HG02642 (cell line): ENCODE results near the gene LGALS9.
A peak's percentile ranks its signal among the peaks of the same experiment; 100 is the strongest.
"Not testable (repeated sequence)": the region's sequence is repeated elsewhere in the genome, so short reads cannot be mapped to it uniquely, and the experiment has no call there.

Source experiments
- ATAC-seq: cut with Tn5 transposase; IDR thresholded peaks from one replicate; pipeline ENCODE4 v1.9.1; 2021; ENCODE audit warnings: mild to moderate bottlenecking; ENCODE audit not compliant: unreplicated experiment, poor library complexity

The LGALS9 gene

DNA sequence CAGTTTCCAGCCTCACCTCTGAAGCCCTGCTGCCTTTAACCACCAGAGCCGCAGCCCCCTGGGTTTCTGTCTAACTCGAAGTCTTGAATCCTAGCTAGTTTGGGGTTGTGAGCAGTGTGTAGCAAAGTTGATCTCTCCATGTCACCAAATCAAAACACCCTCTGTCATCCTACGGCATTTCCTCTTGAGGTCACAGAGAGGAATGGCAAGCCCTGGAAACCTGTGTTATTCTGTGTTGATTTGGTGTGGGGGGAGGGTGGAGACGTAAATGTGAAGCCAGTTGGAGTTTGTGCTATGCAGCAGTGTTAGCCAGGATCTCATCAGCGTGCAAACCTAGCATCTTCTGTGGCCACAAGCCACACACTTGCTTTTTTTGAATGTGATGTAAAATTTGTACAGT is 5.1 kb upstream of the LGALS9 start:
- ATAC-seq = no peak

DNA sequence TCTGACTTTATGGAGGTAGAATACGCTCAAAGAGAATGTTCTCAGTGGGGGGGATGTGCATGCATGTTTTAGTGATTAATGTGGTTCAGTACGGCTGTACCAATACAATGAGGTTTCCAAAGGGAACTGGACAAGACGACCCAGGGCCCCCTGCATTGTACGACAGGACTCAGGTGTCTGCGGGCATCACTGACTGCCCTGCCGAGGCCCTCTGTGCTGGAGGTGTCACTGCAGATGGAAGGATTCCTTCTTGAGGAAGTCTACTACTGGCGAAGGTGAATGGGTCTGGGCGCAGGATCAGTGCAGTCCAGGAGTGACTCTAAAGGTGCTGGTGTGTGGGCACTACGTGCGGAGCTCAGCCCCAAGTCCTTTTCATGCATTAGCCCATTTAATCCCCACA is 3.5 kb upstream of the LGALS9 start:
- no peak for ATAC-seq

DNA sequence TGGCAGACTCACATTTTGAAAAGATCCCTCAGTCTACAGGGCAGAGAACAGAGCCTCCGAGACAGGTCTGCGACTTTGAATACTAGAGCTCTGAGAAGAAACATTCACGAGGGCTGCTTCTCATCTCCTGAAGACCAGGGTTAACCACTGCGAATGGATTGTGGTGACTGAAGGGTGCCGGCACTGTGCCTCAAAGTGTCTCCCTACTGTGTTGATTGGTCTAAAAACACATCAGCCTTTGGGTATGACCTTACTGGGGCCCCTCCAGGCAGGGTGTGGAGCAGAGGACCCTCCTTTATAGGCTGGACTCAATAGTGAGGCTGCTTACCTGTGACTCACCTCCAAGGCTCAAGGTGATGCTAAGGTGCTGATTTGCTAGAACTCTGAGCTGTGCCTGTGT is 2.6 kb upstream of the LGALS9 start:
- ATAC-seq = no peak

DNA sequence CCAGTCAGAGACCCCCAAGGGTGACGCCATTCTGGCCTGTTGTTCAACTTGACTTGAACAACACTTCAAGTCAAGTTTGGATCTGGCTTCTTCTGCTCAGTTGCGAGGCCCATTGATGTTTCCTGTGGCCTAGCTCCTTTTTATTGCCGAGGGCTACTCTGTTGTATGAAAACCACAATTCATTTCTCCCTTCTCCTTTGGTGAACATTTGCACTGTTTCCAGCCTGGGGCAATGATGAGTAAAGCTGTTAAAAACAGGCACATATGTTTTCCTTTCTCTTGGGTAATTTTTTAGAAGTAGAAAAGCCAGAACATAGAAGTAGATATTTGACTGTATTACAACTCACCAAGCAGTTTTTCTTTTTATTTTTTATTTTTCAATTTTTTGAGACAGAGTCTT is 1.7 kb upstream of the LGALS9 start:
- ATAC-seq = not testable (repeated sequence)

DNA sequence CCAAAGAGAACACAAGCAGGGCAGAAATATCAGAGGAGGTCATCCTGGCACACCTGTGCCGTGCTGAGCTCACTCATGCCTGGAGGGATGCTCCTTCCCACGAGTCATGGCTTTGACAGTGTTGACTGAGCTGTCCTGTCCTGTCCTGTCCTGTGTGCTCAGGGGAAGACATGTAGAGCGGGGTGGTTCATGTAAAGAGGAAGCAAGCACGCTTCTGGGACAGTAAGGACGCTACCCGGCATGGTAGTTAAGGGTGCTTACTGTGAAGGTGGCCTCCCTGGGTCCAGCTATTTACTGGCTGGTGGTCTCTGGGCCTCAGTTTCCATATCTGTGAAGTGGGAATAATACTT is 398 bp downstream of the LGALS9 start:
- peak; percentile 49 for ATAC-seq

DNA sequence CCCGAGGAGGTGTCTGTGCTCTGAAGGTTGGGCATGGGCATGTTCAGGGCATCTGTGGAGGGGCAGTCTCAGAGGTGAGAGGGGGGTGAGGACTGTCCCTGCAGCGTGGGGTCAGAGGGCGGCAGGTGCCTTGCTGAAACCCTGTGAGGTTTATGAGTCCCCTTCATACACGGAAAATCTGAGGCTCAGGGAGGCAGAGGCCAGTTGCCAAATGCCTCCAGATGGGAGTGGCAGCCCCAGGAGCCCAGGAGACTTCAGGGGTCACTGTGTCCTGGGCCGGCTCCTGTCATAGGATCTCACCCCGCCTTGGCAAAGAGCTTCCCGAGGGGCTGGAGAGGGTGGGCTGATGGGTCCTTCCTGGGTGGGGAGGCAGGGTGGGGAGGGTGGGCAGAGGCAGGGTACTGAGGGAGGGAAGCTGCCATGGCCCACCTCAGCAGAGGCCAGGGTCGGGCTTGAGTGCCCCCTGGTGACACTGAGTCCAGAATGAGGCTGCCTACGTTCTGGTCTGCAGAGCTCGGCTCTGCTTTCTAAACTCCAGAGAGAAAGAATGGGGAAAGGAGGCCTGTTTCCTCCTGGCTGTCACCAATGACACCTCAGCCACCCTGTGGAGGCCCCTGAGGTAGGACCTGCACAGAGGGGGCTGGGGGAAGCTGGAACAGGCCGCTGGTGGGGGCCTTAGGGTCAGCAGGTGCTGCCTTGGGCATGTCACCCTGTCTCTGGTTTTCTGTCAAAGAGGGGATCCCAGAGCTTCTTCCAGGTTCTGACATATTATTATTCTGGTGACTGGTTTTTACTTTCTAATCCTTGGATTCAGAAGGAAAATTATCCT is 1.1 kb downstream of the LGALS9 start:
- no peak for ATAC-seq

DNA sequence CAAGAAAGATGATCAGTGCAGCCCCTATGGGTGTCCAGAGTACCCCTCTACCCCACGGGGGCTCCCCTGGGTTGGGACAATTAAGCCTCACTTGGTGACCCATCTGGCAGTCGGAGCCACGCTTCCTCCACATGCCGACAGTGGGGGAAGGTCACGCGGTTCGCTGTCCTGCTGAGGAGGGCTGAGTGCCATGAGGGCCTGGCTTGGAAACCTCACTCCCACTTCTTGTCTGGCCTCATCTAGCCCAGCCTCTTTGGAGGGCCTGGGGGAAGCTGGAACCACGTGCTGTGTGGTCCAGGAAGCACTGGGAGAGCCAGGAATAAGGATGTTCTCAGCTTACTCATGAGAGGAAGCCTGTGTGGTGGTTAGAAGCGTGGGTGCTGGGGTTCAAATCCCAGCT is 1.8 kb downstream of the LGALS9 start:
- ATAC-seq = not testable (repeated sequence)

DNA sequence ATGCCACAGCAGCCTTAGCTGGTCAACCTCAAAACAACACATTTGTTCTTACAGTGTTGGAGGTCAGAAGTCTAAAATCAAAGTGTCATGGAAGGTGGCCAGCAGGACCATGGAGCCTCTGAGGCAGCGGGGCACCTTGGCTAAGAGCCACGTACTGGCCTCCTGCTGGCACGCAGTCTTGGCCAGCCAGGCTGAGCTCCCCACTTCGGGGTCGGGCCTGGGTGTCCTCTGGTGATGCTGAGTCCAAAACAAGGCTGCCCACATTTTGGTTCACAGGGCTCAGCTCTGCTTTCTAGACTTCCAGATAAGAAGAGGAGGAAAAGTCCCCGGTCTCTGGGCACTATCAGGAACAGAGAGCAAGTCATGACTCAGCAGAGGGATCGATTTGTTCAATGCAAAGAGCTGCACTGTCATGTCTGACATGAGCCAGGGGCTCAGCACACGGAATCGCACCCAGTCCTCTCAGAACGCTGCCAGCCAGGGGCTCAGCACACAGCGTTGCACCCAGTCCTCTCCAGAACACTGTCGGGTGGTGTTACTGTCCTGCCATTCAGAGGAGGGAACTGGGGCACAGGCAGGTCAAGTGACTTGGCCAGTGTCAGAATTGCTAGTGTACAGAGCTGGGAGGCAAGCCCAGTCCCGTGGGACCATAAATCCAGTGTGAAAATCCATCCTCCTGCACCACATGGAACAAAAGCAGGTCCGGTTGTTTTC is 2.5 kb downstream of the LGALS9 start:
- ATAC-seq = no peak

DNA sequence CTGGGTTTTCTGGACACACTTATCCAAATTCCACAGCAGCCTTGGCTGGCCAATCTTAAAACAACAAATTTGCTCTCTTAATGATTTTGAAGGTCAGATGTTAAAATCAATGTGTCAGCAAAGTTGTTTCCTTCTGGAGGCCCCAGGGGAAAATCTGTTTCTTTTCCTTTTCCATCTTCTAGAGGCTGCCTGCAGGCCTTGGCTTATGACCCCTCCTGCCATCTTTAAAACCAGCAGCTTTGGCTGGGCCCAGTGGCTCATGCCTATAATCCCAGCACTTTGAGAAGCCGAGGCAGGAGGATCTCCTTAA is 3.0 kb downstream of the LGALS9 start:
- ATAC-seq = no peak

DNA sequence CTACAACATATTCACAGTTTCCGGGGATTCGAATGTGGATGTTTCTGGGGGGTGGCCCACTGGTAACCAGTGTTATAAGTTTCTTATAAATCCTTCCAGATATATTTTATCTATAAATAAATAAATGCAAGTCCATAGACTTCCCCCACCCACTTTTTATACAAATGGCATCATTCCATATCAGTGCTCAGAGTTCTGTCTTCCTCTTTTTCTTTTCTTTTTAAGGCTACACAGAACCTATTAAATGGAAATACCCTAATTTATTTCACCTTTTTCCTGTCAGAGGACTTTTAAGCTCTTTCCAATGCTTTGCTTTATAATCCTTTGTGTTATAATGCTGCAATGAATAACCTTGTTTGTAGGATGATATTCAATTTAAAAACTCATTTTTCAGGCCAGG is 3.8 kb downstream of the LGALS9 start:
- no peak for ATAC-seq

DNA sequence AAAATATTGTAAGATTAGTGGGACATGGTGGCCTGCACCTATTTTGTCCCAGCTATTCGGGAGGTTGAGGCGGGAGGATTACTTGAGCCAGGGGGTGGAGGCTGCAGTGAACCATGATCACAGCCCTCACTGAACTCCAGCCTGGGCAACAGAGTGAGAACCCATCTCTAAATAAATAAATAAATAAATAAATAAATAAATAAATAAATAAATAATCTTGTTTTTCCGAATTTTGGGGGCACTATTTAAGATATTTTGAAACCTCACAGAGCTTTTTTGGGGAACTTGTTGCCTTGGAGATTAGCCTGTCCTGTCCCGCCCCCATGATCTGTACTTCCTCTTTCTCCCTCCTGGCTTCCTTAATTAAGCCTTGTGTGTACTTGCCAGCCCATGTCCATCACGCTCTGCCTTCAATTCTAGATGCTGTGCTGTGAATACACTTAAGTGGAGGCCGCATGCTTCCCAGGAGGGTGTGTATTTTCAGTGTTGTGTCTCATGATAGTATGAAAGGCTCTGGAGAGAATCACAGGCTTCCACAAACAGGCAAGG is 4.4 kb downstream of the LGALS9 start:
- no peak for ATAC-seq

DNA sequence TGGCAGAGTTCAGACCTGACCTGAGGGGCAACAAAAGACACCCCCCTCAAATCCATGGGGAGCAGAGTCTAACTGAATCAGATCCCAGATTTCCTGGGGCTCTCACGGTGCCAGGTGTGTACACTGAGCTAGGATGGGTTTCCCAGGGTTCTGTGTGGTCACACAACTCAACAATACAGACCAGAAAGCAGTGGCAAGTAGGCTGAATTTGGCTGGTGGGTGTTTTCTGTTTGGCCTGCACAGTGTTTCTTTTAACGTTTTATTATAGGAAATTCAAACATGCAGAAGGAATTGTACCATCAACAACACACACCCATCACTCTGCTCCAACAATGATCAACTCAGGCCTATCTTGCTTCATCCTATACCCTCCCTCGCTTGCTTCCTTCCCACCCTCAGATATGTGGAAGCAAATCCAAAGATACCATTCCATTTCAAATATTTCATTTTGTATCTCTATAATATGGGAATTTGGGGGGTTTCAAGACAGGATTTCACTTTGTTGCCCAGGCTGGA is 5.1 kb downstream of the LGALS9 start:
- not testable (repeated sequence) for ATAC-seq

DNA sequence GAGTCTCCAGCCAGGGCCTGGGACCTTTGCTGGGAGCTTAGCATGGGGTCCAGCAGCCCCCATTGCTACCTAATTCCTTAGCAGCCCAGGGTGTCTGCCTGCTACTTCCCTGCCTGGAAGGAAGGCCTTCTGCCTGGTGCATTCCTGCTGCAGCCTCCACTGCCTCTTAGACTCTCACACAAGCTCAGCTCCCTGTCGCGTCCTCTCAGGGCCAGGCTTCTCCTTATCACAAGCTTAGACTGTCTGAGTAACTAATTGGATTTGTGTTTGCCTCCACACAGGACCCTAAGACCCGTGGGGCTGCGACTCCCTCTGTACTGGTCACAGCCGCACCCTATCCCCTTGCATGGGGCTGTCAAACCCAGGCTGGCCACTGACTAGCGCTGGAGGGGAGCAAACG is 6.8 kb downstream of the LGALS9 start:
- ATAC-seq = not testable (repeated sequence)

DNA sequence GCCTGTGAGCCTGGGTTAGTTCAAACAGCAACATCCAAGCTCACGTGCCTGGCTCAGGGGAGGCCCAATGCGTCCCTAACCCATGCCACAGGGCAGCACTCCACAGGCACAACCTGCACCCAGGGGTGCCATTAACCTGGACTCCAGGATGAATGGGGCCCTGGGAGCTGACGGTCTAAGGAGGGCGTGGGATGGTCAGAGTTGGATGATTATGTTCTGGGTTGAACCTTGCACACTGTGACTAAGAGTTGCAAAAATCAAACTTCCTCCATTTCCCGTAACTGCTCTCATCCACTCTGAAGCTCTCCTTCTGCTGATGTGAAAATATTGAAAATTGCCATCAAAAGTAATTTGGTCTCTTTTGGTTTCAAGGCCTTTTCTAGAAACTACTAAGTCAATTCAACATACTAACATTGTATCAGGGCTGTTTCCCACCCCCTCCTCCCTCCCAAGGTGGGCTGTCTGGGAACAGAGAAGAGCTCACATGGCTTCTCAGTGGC is 7.5 kb downstream of the LGALS9 start:
- not testable (repeated sequence) for ATAC-seq

DNA sequence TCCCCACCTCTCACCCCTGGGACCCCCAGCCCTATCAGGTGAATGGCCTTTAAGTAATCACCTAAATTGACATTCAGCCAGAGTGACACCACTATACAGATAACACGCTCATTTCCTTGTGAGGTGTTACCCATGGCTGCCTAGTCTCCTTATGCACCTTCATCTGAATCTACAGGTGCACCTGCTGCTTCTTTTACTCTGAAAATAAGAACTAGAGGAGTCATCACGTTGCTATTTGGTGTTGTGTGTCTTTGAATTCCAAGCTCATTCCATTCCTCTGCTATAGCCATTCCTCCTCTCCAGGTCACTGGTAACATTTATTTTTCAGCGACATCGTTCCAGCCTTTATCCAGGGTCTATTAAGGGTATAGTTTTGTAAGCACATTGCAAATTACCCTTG is 9.8 kb downstream of the LGALS9 start:
- no peak for ATAC-seq

DNA sequence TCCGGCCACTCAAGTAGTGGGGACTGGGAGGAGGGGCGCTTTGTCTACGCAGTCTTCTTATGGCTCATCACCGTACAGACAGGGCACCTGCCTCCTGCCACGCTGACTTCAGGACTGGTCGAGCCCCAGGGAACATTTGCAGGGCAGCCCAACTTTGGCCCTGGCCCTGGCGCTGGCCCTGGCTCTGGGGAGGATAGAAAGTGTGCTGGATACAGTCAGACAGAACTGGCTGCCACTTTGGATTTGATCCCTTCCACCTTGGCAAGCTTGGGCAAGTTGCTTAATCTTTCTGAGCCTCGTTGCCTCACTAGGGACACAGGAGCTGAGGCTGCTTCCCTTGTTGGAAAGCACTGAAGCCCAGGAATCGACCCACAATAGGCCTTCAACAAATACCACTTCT is 13.6 kb downstream of the LGALS9 start:
- no peak for ATAC-seq

DNA sequence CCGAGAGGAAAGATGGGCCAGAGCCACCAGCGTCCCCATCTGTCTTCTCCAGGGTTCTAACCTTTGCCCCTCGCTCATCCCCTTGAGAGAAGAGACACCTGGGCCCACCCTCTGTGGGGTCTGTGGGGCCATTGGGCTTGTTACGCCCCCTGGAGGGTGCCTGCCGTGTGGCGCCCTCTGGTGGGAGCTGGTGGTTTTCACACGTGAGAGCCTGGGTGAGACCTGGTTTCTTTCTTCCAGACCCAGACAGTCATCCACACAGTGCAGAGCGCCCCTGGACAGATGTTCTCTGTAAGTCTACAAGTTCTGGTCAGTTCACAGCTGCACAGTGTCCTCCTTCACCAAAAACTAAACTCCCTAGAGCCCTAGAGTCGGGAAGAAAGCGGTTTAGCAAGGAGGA is 14.6 kb downstream of the LGALS9 start:
- not testable (repeated sequence) for ATAC-seq

DNA sequence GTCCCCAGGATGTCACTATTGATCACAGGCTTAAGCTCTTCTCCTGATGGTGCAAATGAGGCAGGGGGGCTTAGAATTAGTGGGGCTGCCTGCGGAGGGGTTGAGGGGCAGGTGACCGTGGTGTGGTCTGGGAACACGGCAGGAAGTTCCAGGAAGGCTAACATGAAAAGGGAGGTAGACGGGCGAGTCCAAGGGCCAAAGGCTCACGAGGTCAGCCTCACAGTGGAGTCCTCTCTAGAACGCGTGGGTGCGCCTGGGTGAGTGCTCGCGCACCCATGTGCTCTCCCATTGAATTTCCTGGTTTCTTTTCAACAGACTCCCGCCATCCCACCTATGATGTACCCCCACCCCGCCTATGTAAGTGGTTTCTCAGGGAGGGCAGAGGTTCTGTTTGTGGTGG is 15.2 kb downstream of the LGALS9 start:
- ATAC-seq = no peak

DNA sequence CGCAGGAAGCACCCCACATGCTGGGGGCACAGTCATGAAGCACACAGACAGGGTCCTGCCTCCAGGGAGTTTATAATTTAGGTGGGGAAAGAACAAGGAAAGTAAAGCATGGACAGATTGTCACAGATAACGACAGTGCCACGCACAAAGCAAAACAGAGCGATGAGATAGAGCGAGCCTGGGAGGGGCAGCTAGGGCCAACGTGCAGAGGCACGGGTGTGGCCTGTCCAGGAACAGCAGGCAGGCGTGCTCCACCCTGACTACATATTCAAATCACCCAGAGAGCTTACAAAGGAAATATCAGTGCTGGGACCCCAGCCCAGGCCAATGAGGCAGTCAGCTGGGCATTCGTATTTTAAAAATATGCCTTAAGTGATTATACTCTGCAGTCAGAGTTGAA is 16.8 kb downstream of the LGALS9 start:
- no peak for ATAC-seq

DNA sequence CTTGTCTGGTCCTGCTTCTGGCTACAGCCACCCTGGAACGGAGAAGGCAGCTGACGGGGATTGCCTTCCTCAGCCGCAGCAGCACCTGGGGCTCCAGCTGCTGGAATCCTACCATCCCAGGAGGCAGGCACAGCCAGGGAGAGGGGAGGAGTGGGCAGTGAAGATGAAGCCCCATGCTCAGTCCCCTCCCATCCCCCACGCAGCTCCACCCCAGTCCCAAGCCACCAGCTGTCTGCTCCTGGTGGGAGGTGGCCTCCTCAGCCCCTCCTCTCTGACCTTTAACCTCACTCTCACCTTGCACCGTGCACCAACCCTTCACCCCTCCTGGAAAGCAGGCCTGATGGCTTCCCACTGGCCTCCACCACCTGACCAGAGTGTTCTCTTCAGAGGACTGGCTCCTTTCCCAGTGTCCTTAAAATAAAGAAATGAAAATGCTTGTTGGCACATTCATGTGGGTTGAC is 18.2 kb downstream of the LGALS9 start:
- ATAC-seq = not testable (repeated sequence)

DNA sequence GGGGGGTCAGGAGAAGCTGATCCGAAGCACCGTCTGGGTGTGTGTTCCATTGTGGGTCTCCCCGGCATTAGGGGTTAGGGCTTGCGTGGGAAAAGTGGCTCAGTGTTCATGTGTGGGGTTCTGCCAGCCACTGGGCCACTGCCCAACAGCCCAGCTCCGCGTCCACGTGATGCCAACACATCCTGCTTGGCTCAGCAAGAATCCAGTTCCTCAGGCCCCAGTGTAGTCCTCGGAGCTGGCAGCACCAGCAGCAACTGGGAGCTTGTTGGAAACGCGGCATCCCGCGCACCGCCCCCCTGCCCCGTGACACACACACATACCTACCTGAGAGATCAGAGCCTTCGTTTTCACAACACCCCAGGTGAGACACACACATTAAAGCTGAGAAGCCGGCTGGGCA is 18.9 kb downstream of the LGALS9 start:
- no peak for ATAC-seq
